ENCODE measurements around the gene HSD17B1.

- TF ChIP-seq, protein P1, sequence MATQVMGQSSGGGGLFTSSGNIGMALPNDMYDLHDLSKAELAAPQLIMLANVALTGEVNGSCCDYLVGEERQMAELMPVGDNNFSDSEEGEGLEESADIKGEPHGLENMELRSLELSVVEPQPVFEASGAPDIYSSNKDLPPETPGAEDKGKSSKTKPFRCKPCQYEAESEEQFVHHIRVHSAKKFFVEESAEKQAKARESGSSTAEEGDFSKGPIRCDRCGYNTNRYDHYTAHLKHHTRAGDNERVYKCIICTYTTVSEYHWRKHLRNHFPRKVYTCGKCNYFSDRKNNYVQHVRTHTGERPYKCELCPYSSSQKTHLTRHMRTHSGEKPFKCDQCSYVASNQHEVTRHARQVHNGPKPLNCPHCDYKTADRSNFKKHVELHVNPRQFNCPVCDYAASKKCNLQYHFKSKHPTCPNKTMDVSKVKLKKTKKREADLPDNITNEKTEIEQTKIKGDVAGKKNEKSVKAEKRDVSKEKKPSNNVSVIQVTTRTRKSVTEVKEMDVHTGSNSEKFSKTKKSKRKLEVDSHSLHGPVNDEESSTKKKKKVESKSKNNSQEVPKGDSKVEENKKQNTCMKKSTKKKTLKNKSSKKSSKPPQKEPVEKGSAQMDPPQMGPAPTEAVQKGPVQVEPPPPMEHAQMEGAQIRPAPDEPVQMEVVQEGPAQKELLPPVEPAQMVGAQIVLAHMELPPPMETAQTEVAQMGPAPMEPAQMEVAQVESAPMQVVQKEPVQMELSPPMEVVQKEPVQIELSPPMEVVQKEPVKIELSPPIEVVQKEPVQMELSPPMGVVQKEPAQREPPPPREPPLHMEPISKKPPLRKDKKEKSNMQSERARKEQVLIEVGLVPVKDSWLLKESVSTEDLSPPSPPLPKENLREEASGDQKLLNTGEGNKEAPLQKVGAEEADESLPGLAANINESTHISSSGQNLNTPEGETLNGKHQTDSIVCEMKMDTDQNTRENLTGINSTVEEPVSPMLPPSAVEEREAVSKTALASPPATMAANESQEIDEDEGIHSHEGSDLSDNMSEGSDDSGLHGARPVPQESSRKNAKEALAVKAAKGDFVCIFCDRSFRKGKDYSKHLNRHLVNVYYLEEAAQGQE (IDR thresholded peaks at IDR 0.05; ENCODE audit: insufficient read depth in 1 of 2, low read depth in 2 of 2, low read length in 2 of 2), result no peak
- no peak for TF ChIP-seq TAF1 (IDR thresholded peaks at IDR 0.05; ENCODE audit: borderline replicate concordance, insufficient read depth, low read length)
- TF ChIP-seq POLR2AphosphoS5 (IDR thresholded peaks at IDR 0.05; ENCODE audit: low read depth, low read length), result no peak
Observed at GRCh38 chr17:42559075-42559474, 6.4 kb downstream of the HSD17B1 start.

All from PFSK-1 (cell line).